Fibroblast of gingiva (primary cell): ENCODE results near the gene COL6A3.

Experiments
- DNase-seq: peaks from one replicate; pipeline ENCODE4 v3.0.0-alpha.2; 2011; ENCODE audit warnings: low read depth

Gene COL6A3

GRCh38 chr2:237294460-237294859, 119.5 kb downstream of the COL6A3 start:
- no peak for DNase-seq

GRCh38 chr2:237293978-237294377, 120.0 kb downstream of the COL6A3 start:
- DNase-seq = no peak

- DNase-seq = peak; percentile 100
Observed at GRCh38 chr2:237291138-237291792, 122.7 kb downstream of the COL6A3 start.

- peak; percentile 83 for DNase-seq
Observed at GRCh38 chr2:237290261-237290660, 123.7 kb downstream of the COL6A3 start.

- no peak for DNase-seq
Observed at GRCh38 chr2:237289139-237289538, 124.8 kb downstream of the COL6A3 start.

DNA sequence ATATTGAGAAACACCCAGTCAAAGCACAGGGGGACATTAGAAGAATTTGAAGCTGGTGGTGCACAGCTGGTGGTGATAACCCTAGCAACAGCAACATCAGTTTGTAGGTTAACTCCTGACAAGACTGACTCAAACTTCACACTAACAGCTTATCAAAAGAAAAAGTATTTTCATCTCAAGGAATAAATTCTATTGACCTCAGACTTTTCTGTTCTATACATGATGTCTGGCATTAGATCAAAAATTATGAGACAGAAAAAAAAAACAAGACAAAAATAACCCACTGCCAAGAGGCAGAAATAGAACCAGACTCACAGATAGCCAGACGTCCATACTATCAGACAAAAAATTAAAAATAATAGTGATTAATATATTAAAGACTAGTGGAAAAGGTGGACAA, 126.1 kb downstream of the COL6A3 start:
- DNase-seq = no peak

GRCh38 chr2:237283131-237283928, 130.6 kb downstream of the COL6A3 start:
- DNase-seq = peak; percentile 85

GRCh38 chr2:237282568-237283128, 131.3 kb downstream of the COL6A3 start:
- DNase-seq = no peak

- DNase-seq = peak; percentile 98
Observed at GRCh38 chr2:237281836-237282306, 132.1 kb downstream of the COL6A3 start.

GRCh38 chr2:237280939-237281338, 133.0 kb downstream of the COL6A3 start:
- no peak for DNase-seq

DNA sequence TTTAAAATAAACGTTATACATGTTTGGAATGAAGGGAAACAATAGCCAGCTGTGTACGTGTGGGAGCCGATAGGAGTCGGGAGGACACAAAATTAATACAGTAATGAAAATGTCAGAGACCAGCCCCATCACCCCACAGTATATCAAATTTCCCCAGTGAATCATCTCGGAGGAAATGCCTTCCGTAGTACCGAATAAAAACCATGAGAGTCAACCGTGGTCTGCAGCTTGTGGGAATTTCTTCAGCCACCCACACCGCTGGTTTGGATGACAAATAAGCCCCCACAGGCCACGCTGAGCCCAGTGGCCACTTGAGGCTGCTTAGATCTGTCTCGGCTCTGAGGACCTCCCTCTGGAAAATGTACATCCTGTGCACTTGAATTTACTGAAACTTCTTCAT, 133.7 kb downstream of the COL6A3 start:
- DNase-seq = peak; percentile 93

DNA sequence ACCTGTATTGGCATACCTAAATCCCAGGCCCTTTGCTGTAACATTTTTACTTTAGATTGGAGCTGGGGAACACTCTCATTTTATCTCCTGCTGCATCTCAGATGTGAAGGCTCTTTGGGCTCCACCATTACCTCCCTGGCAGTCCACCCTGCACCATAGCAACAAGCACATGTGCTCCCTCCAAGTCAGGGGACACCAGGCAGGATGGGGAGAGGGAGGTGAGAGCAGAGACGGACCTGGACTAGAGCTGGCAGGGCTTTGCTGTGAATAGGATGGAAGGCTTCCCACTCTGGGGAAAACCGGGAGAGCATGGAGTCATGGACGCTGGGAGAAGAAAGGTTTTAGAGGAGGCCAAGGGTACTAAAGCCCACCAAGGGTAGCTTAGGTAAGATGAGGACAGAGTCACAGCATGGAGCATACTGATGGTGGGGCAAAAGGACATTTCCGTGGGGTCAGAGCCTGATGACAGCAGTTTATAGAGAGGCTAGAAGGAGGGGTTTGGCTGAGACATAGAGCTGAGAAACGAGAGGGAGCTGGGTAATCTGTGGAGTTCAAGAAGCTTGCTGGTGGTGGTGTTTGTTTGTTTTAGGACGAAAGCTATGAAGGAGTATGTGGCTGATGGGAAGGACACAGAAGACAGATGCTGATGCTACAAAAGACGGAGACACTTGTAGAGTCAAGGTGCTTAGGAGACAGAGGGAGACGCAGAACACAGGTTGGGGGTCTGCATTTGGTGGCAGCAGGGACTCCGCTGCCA, 134.8 kb downstream of the COL6A3 start:
- DNase-seq = no peak

DNA sequence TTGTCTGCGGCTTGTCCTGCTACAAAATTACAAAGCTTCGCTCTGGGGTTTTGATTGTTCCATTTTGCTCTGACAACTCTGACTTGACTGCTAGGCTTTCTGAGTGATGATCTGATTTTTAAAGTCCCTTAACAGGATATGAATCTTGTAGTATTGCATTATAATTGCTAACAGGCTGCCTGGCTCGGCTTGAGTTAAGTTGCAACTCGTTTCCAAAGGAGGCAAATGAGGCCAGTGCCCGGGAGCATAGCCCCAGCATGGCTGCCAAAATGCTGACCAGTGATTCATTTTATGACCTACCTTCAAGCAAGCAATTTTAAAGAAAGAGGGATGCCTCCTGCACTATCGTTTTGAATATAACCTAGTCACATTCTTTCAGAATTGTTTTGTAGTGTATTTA, 135.4 kb downstream of the COL6A3 start:
- DNase-seq = peak; percentile 95

- DNase-seq = no peak
Observed at GRCh38 chr2:237276716-237277490, 137.1 kb downstream of the COL6A3 start.
